Measurements from ENCODE around the gene SLC4A2. TPM values are rescaled to one million over a fixed set of nuclear protein-coding genes. Genes with fewer than 3 reads are reported as not detected.

SLC4A2 gene
- polyA plus RNA-seq, 3 donors, result 21.6 to 132 (median 23.8) TPM

GRCh38 chr7:151121380-151122170 is 62.2 kb downstream of the SLC4A2 start:
- Histone ChIP-seq H2AFZ (ENCODE audit: insufficient read depth, low read depth, low read length, poor library complexity, severe bottlenecking) (no peak overlapping the region), H3K9me3 (replicated peaks in 1 of 2; ENCODE audit: control insufficient read depth in 1 of 2, insufficient read depth in 1 of 2, low read length in 2 of 2) (no peaks in the 10 kb centered on the region), H3K4me1 (ENCODE audit: control insufficient read depth in 1 of 2, insufficient read depth in 2 of 2, low read length in 2 of 2) (no peaks in the 10 kb centered on the region), H3K79me2 (ENCODE audit: insufficient read depth, low read length) (no peaks in the 10 kb centered on the region), H3K27ac (ENCODE audit: low read depth in 1 of 2, low read length in 2 of 2) (no peak overlapping the region), H3K36me3 (replicated peaks in 1 of 2; ENCODE audit: control insufficient read depth in 1 of 2, insufficient read depth in 2 of 2, low read length in 2 of 2) (peaks cover 54 to 87% of the 10 kb centered on the region in 2 donors), H3K4me2 (replicated peaks; ENCODE audit: extremely low read depth, low read length, poor library complexity, severe bottlenecking) (no peak overlapping the region), H3K27me3 (ENCODE audit: control insufficient read depth in 2 of 2, insufficient read depth in 2 of 2, low read length in 2 of 2) (no peaks in the 10 kb centered on the region), H3K4me3 (replicated peaks in 1 of 3; ENCODE audit: low read depth in 2 of 3, low read length in 3 of 3) (no peak overlapping the region), H3K9ac (ENCODE audit: insufficient read depth, low read length, poor library complexity, severe bottlenecking) (no peak overlapping the region), H4K20me1 (ENCODE audit: insufficient read depth, low read length) (peaks cover 84% of the 10 kb centered on the region)
- DNase-seq, result no peak
- intact Hi-C loops (cut with micrococcal nuclease), result loop anchor here (5.0 kb wide), 2 partner anchors 51 to 181 kb away; no protein-coding TSS in a partner anchor
- peaks cover 70 to 74% of the 10 kb centered on the region in 2 donors for H3K36me3 Mint-ChIP-seq
- no peak overlapping the region for H3K4me3 Mint-ChIP-seq
- 90% methylated on average over 29 of the region's 30 CpGs for WGBS (ENCODE audit: insufficient coverage)
- peaks cover 0 to 2% (median 0%) of the 10 kb centered on the region in 7 donors for H3K9me3 Mint-ChIP-seq
- no peak for TF ChIP-seq CTCF (IDR thresholded peaks at IDR 0.05)
- H3K4me1 Mint-ChIP-seq, result no peaks in the 10 kb centered on the region
- H3K27ac Mint-ChIP-seq, result no peak overlapping the region
- H3K27me3 Mint-ChIP-seq (ENCODE audit: low read depth in 3 of 3), result peaks cover 2 to 15% (median 4%) of the 10 kb centered on the region in 3 donors

- no peak overlapping the region for H3K4me3 Mint-ChIP-seq
- no peak overlapping the region for H3K27ac Mint-ChIP-seq
- no peak overlapping the region for H3K4me3 ChIP-seq (replicated peaks in 1 of 3; ENCODE audit: low read depth in 2 of 3, low read length in 3 of 3)
- H3K79me2 ChIP-seq (ENCODE audit: insufficient read depth, low read length), result no peaks in the 10 kb centered on the region
- H4K20me1 ChIP-seq (ENCODE audit: insufficient read depth, low read length), result peaks cover 84% of the 10 kb centered on the region
- intact Hi-C loops (cut with micrococcal nuclease), result loop anchor here (5.0 kb wide), 2 partner anchors 50 to 180 kb away; no protein-coding TSS in a partner anchor
- H3K36me3 Mint-ChIP-seq, result peaks cover 69% of the 10 kb centered on the region in 2 donors
- no peak overlapping the region for H2AFZ ChIP-seq (ENCODE audit: insufficient read depth, low read depth, low read length, poor library complexity, severe bottlenecking)
- no peaks in the 10 kb centered on the region for H3K9me3 ChIP-seq (replicated peaks in 1 of 2; ENCODE audit: control insufficient read depth in 1 of 2, insufficient read depth in 1 of 2, low read length in 2 of 2)
- TF ChIP-seq CTCF (IDR thresholded peaks at IDR 0.05), result no peak
- no peaks in the 10 kb centered on the region for H3K4me1 Mint-ChIP-seq
- no peak overlapping the region for H3K4me2 ChIP-seq (replicated peaks; ENCODE audit: extremely low read depth, low read length, poor library complexity, severe bottlenecking)
- no peaks in the 10 kb centered on the region for H3K27me3 ChIP-seq (ENCODE audit: control insufficient read depth in 2 of 2, insufficient read depth in 2 of 2, low read length in 2 of 2)
- H3K9ac ChIP-seq (ENCODE audit: insufficient read depth, low read length, poor library complexity, severe bottlenecking), result no peak overlapping the region
- peaks cover 0 to 2% (median 0%) of the 10 kb centered on the region in 7 donors for H3K9me3 Mint-ChIP-seq
- DNase-seq, result no peak
- peaks cover 2 to 15% (median 3%) of the 10 kb centered on the region in 3 donors for H3K27me3 Mint-ChIP-seq (ENCODE audit: low read depth in 3 of 3)
- 96% methylated on average over 19 of the region's 24 CpGs for WGBS (ENCODE audit: insufficient coverage)
- H3K36me3 ChIP-seq (replicated peaks in 1 of 2; ENCODE audit: control insufficient read depth in 1 of 2, insufficient read depth in 2 of 2, low read length in 2 of 2), result peaks cover 54 to 87% of the 10 kb centered on the region in 2 donors
- no peaks in the 10 kb centered on the region for H3K4me1 ChIP-seq (ENCODE audit: control insufficient read depth in 1 of 2, insufficient read depth in 2 of 2, low read length in 2 of 2)
- H3K27ac ChIP-seq (ENCODE audit: low read depth in 1 of 2, low read length in 2 of 2), result no peak overlapping the region
These were observed 62.9 kb downstream of the SLC4A2 start for GRCh38 chr7:151122276-151122675.

All from CD14-positive monocyte (primary cell).